GM18507 (cell line): ENCODE results near the gene GALNT12.
A peak's percentile ranks its signal among the peaks of the same experiment; 100 is the strongest.

Source experiments
- DNase-seq: peaks from one replicate; pipeline ENCODE4 v3.0.0; 2011; ENCODE audit warnings: low read depth; ENCODE audit not compliant: insufficient read length; ENCODE audit errors: extremely low spot score
- FAIRE-seq: peaks from 2 replicates; lab custom pipeline; 2011; peaks lifted over from hg19 to GRCh38; lab: Jason Lieb, UNC

Gene GALNT12, protein sequence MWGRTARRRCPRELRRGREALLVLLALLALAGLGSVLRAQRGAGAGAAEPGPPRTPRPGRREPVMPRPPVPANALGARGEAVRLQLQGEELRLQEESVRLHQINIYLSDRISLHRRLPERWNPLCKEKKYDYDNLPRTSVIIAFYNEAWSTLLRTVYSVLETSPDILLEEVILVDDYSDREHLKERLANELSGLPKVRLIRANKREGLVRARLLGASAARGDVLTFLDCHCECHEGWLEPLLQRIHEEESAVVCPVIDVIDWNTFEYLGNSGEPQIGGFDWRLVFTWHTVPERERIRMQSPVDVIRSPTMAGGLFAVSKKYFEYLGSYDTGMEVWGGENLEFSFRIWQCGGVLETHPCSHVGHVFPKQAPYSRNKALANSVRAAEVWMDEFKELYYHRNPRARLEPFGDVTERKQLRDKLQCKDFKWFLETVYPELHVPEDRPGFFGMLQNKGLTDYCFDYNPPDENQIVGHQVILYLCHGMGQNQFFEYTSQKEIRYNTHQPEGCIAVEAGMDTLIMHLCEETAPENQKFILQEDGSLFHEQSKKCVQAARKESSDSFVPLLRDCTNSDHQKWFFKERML

DNA sequence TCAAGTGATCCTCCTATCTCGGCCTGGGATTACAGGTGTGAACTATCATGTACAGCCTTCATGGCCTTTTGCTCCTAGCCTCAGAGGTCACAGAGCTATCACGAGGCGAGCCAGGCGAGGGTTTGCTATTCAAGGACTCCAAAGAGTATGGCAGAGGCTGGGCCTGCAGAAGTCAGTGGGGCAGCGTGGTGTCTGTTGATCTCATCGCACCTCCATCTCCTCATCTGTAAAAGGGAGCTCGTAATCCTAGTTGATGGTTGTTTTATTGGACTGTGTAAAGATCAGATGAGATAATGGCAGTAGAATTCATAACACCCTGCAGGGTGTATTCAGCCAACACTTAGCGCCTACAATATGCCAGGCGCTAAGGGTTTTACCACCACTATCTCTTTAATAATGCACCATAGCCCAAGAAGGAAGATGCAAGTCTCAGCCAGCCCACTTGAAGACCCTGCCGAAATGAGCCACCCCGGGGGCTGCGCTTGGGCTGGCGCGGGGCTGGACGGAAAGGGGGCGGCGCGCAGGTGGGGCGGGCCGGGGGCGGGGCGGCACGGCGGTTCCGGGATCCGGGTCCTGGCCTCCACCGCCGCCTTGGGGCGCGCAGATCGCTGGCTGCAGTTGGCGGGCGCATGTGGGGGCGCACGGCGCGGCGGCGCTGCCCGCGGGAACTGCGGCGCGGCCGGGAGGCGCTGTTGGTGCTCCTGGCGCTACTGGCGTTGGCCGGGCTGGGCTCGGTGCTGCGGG is at the start of gene GALNT12:
Gene GALNT12, plus strand, starts transcription at position 601 of the 744 bp plus-strand sequence. Its CDS starts 29 bp downstream, at position 630.
- FAIRE-seq (no peak), DNase-seq (no peak)

DNA sequence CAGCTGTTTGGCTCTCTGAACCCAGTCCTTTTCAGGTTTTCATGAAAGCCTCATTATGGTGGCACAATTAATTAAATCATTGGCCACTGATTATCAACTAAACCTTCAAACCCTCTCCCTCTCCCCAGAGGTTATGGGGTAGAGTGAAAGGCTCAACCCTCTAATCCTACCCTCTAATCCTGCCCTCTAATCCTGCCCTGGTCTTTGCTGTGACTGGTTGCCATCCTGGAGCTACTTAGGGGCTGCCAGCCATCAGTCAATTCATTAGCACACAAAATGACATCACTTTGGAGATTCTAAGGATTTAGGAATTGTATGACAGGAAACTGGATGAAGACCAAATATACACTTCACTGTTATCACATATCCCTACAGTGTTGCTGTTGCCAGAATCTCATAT is 47.2 kb upstream of the GALNT12 start:
- no peak for FAIRE-seq
- no peak for DNase-seq

DNA sequence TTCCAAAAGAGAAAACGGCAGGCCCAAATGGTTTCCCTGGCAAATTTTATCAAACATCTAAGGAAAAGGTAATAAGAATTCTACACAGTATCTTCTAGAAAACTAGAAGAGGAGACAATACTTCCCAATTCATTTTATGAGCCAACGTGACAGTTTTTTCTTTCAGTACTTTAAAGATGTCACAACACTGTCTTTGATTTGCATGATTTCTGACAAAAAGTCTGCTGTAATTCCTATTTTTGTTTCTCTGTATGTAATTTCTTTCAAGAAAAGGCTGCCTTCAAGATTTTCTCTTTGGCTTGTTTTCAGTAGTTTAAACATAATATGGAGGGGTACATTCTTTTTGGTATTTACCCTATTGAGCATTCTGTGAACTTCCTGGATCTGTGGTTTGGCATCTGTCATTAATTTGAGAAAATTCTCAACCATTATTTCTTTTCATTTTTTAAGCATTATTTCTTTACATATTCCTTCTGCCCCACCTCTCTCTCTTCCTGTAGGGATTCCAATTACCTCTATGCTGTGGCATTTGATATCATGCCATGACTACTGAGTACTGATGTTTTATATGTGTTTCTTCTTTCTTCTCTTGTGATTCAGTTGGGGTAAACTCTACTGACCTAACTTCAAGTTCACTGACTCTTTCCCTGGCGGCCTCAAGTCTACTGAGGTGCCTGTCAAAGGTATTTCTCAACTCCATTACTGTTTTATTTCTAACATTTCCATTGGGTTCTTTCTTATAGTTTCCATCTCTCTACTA is 43.3 kb upstream of the GALNT12 start:
- DNase-seq (no peak), FAIRE-seq (no peak)

DNA sequence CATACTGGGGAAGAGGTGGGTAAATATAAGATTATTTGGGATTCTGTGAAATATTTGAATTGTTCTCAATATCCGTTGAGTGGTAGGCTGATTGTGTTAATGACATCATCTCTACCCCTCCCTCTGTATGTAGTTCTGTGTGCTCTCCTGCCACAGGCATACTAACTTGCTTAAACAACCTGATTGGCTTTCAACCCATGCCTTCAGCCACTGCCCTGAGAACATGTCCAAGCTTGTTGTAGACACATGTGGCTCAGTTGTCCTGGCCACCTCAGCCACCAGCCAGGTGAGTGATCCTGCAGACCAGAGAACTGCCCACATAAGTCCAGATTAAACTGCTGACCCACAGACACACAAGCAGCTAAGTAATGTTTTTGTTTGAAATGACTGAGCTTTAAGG is 42.2 kb upstream of the GALNT12 start:
- FAIRE-seq (no peak), DNase-seq (no peak)

DNA sequence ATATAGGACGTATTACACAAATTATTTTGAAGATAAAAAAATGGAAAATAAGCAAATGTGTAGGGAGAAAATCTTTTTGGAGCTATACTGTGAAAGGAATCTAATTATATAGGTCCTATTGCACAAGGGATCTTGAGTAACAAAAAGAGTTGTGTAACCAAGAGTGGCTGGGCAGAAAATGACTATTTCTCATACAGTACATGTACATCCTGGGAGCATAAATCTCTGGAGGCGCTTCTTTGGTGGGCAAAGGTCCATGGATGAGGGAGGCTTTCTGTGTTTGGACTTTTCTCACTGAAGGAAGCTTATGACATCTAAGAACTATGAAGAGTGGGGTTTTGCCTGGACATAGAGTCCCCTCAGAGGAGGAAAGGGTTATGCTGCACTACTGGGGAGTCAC is 40.9 kb upstream of the GALNT12 start:
- no peak for DNase-seq
- no peak for FAIRE-seq

GRCh38 chr9:98767196-98767595 is 40.3 kb upstream of the GALNT12 start:
- no peak for FAIRE-seq

DNA sequence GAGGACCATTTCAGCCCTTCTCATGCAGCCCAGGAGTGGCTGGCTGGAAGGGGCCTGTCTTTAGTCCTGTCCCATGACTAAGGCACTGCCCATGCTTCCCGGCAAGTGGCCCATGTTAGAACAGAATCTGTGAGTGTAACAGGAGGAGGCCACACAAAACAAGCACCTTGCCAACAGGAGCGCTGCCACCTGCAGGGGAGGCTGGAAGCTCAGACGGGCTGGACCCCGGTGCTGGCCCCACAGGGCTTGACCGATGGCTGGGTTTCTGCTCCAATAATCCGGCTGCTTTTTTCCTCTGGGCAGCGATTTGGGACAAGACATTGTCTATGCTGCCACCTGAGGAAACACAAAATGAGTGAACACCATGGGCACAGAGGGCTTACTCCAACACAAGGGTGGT is 39.6 kb upstream of the GALNT12 start:
- no peak for DNase-seq
- no peak for FAIRE-seq

More at GRCh38 chr9:98767196-98767595, 40.3 kb upstream of the GALNT12 start:
- DNase-seq, result no peak

DNA sequence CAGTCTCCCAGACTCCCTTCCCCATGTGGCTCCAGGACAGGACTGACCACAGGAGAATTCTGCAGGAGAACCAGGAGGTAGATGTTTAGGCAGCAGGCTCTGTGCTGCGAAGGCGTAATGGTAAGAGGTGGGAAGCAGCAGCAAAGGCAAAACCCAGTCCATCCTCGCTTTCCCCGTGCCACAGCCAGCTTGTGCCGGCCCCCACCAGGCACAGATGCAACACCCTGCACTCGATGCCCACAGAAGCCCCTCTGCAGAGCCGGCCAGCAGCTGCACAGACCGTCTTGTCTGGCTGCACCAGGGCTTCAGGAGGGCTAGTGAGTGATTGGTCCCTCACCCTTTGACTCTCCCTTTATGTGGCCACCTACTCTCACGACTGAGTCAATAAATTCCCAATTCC is 39.1 kb upstream of the GALNT12 start:
- FAIRE-seq, result no peak
- DNase-seq, result no peak

DNA sequence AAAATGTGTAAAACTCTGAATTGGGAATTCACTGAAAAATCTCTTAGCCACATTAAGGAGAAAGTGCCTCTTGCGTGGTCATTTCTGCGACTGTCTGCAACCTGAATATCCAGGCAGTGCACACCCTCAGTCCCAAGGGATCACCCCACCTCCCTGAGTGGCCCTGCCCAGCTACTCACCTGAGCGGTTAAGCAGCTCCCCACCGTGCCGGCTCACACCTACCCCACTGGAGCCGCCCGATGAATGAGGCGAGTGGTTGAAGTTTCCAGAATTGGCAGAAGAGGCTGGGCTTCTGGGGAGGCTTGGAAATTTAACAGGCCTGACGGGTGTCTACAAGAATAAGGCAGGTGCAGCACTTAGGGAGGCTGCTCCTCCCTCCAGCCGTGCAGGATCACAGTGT is 36.8 kb upstream of the GALNT12 start:
- FAIRE-seq, result no peak

GRCh38 chr9:98771209-98771874 is 36.1 kb upstream of the GALNT12 start:
- FAIRE-seq (no peak), DNase-seq (no peak)

More for the DNA sequence above, 36.8 kb upstream of the GALNT12 start:
- no peak for DNase-seq

- DNase-seq (no peak), FAIRE-seq (no peak)
These were observed 34.9 kb upstream of the GALNT12 start for GRCh38 chr9:98772364-98773155.

GRCh38 chr9:98773721-98774120 is 33.7 kb upstream of the GALNT12 start:
- FAIRE-seq, result no peak
- no peak for DNase-seq

DNA sequence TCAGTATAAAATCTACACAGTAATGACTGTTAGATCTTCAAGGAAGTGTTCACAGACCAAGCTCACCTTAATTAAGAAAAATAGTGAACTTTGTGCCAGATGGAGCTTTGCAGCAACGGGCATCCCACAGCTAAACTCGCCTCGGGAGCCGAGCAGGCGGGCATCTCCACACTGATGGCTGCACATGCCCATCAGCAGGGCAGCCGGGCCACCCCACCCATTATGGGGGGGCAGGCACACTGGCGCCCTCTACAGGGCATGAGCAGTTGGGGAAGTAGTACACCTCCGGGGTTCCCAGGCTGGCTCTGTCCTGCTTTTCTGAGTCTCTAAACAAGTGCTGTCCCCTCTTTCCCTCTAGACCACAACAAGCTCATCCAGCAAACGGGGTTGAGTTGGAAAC is 32.7 kb upstream of the GALNT12 start:
- FAIRE-seq, result no peak
- no peak for DNase-seq

DNA sequence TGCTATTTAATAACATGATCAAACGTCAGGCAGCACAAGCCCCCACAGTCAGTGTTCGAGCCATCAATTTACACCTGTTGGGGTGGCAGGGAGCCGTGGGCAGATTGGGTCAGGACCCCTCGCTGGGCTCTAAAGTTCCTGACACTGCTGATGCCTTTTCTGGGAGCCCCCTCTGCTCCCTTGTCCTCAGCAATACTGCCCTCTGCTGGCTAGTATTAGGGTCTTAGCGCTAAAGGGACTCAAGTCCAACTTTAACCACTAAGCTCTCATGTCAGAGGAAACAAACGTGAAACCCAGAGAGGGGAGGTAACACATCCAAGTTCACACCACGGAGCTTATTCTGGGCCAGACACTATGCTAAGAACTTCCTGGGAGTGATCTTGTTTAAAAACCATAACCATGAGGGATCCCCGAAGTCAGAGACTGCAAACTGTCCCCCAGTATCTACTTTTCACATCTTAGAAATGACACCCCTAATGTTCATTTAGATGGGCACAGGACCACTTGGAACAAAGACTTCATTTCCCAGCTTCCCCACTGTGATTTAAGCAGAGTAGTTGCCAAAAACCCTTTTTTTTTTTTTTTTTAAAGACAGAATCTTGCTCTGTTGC is 31.5 kb upstream of the GALNT12 start:
- peak; percentile 87 for FAIRE-seq
- peak; percentile 38 for DNase-seq

- FAIRE-seq, result no peak
These were observed 29.9 kb upstream of the GALNT12 start for GRCh38 chr9:98777618-98778017.

DNA sequence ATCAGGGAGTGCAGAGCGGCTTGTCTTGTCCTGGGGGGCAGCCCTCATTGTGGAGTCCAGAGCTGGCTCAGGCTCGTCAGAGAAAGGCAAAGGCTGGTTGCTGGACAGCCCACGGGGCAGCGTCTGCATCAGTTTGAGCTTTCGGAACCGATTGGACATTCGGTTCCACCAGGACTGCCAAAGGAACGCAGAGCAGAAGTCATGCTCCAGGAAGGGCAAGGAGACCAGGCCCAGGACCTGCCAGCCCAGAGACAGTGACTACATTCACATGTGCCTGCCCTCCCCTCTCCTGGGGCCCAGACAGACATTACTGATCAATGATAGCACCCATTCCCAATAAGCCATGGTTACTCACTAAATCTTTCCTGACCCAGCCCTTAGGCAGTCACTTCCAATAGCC is 29.2 kb upstream of the GALNT12 start:
- DNase-seq (no peak), FAIRE-seq (no peak)

More at GRCh38 chr9:98777618-98778017, 29.9 kb upstream of the GALNT12 start:
- no peak for DNase-seq

GRCh38 chr9:98778711-98779530 is 28.5 kb upstream of the GALNT12 start:
- FAIRE-seq, result no peak

More at GRCh38 chr9:98778711-98779530, 28.5 kb upstream of the GALNT12 start:
- DNase-seq, result no peak
